K562 (cell line): Measurements from ENCODE around the gene ZCCHC24. TPM values are rescaled to one million over a fixed set of nuclear protein-coding genes. Genes with fewer than 3 reads are reported as not detected.
A peak's percentile ranks its signal among the peaks of the same experiment; 100 is the strongest.

Experiments used
- ATAC-seq: fragments of 200-7000 bp; cut with Tn5 transposase; 3 replicates; pipeline ENCODE4 v1.9.1; 2020; ENCODE audit warnings: moderate library complexity
- BruUV-seq: library from RNA; stranded (reverse); fragments of 400-500 nt; replicated peaks from 2 replicates; lab custom pipeline; 2021; lab: Mats Ljungman, UMichigan
- CTCF ChIA-PET: fragments of 300-600 bp; formaldehyde crosslinking; extraction: SDS; loops from one replicate; lab custom pipeline; 2021; ENCODE audit warnings: low intra/inter-chr PET ratio; lab: Yijun Ruan, JAX
- POLR2A ChIA-PET: fragments of 300-600, 350-650 bp; sonication (Branson Sonifier 250); formaldehyde crosslinking; extraction: SDS; loops from one replicate; lab custom pipeline; 2021; ENCODE audit warnings: antibody characterized with exemption, inconsistent platforms; lab: Yijun Ruan, JAX
- DNase-seq, 4 experiments: peaks; one replicate each; pipeline versions ENCODE4 v3.0.0 to v3.0.0-alpha.2; 2011 to 2018; ENCODE audit warnings: low spot score in 3 of 4, mixed read lengths in 3 of 4; ENCODE audit errors: extremely low read depth in 1 of 4
- FAIRE-seq: peaks from 2 replicates; lab custom pipeline; 2011; peaks lifted over from hg19 to GRCh38; lab: Jason Lieb, UNC
- H2AFZ ChIP-seq: 2 replicates; pipeline ENCODE4 v1.6.0; 2011; ENCODE audit warnings: low read depth, low read length, control low read depth, inconsistent platforms
- H3K27ac ChIP-seq: fragments of 200-600 bp; 3 replicates; pipeline ENCODE4 v1.8.0; 2011; ENCODE audit warnings: low read depth, mild to moderate bottlenecking, control low read depth, inconsistent platforms, low read length, moderate library complexity, mixed read lengths; ENCODE audit errors: extremely low read depth
- H3K27me3 ChIP-seq, 2 experiments: fragments of 300-600 bp in 1 of 2; 2 replicates in 1 of 2; 3 replicates in 1 of 2; pipeline versions ENCODE4 v1.6.0 to v1.8.0; 2011; ENCODE audit warnings: inconsistent platforms in 2 of 2, low read length in 2 of 2, mild to moderate bottlenecking in 1 of 2, mixed read lengths in 1 of 2, moderate library complexity in 1 of 2; ENCODE audit not compliant: control insufficient read depth in 2 of 2, insufficient read depth in 2 of 2
- H3K36me3 ChIP-seq: fragments of 300-600 bp; 3 replicates; pipeline ENCODE4 v1.8.0; 2011; ENCODE audit warnings: mild to moderate bottlenecking, low read length, inconsistent platforms; ENCODE audit not compliant: control insufficient read depth, insufficient read depth
- H3K4me1 ChIP-seq, 2 experiments: fragments of 200-600 bp in 1 of 2; replicated peaks in 1 of 2; 2 replicates in 1 of 2; 3 replicates in 1 of 2; pipeline versions ENCODE4 v1.5.1 to v1.8.0; 2011; ENCODE audit warnings: inconsistent platforms in 2 of 2, low read length in 2 of 2, mild to moderate bottlenecking in 1 of 2, mixed read lengths in 1 of 2, moderate library complexity in 1 of 2; ENCODE audit not compliant: control insufficient read depth in 2 of 2, insufficient read depth in 2 of 2
- H3K4me2 ChIP-seq: 2 replicates; pipeline ENCODE4 v1.6.1; 2011; ENCODE audit warnings: low read length, control low read depth, inconsistent platforms, mixed read lengths; ENCODE audit not compliant: insufficient read depth
- H3K4me3 ChIP-seq: fragments of 200-600 bp; sonication (generic), shearing (Covaris generic); 2 replicates; pipeline ENCODE4 v1.5.1; 2016; ENCODE audit warnings: control low read depth, inconsistent platforms
- H3K79me2 ChIP-seq: fragments of 200-600 bp; 3 replicates; pipeline ENCODE4 v1.8.0; 2011; ENCODE audit warnings: low read length, inconsistent platforms; ENCODE audit not compliant: control insufficient read depth, insufficient read depth
- H3K9ac ChIP-seq, 2 experiments: 2 replicates each; pipeline versions ENCODE4 v1.6.0 to v1.6.1; 2011; ENCODE audit warnings: low read depth in 2 of 2, low read length in 2 of 2, control low read depth in 1 of 2, inconsistent platforms in 1 of 2, mild to moderate bottlenecking in 1 of 2, mixed read lengths in 1 of 2; ENCODE audit not compliant: insufficient read depth in 1 of 2
- H3K9me1 ChIP-seq: one replicate; pipeline ENCODE4 v1.6.0; 2011; ENCODE audit warnings: inconsistent platforms, mild to moderate bottlenecking, low read length, moderate library complexity; ENCODE audit not compliant: control insufficient read depth, insufficient read depth
- H3K9me3 ChIP-seq: replicated peaks from 2 replicates; pipeline ENCODE4 v1.5.1; 2011; ENCODE audit warnings: low read depth, low read length, inconsistent platforms; ENCODE audit not compliant: control insufficient read depth, insufficient read depth
- H4K20me1 ChIP-seq: replicated peaks from 2 replicates; pipeline ENCODE4 v1.6.1; 2011; ENCODE audit warnings: low read length, inconsistent platforms, mixed read lengths; ENCODE audit not compliant: control insufficient read depth, insufficient read depth
- ASH1L ChIP-seq: fragments of 450-650 bp; IDR thresholded peaks from 2 replicates; pipeline ENCODE4 v1.6.1; 2018; ENCODE audit warnings: borderline replicate concordance, mild to moderate bottlenecking, low read depth; ENCODE audit not compliant: partially characterized antibody
- MCM5 ChIP-seq: fragments of 450-650 bp; IDR thresholded peaks from 2 replicates; pipeline ENCODE4 v1.6.1; 2016; ENCODE audit warnings: low read depth
- MED1 ChIP-seq: sonication (generic); formaldehyde crosslinking; IDR thresholded peaks from 2 replicates; pipeline ENCODE4 v1.8.1; 2023; ENCODE audit warnings: missing genetic modification reagents, borderline replicate concordance
- RERE ChIP-seq: sonication (generic); formaldehyde crosslinking; IDR thresholded peaks from 2 replicates; pipeline ENCODE4 v1.8.0; 2023; ENCODE audit warnings: missing genetic modification reagents, mild to moderate bottlenecking, borderline replicate concordance
- SMARCA5 ChIP-seq: fragments of 450-650 bp; IDR thresholded peaks from 2 replicates; pipeline ENCODE4 v1.6.1; 2016
- WGBS: fragments of 100-300 bp; shearing (Covaris generic); methylation state at CpG from one replicate; pipeline ENCODE4 v1.1.6; 2016; ENCODE audit warnings: low coverage, mixed read lengths; ENCODE audit not compliant: insufficient coverage; ENCODE audit errors: missing lambda C conversion rate; 5-methylcytosine and 5-hydroxymethylcytosine counted together
- in situ Hi-C: fragments of 300-500 bp; cut with MboI; formaldehyde crosslinking; loops from 4 replicates; pipeline ENCODE4 v1.15.0; 2018; ENCODE audit warnings: inconsistent platforms, mixed read lengths
- intact Hi-C: fragments of 100-400 bp; cut with micrococcal nuclease; formaldehyde crosslinking; loops from 2 replicates; pipeline ENCODE4 v1.14.2; 2022
- polyA plus RNA-seq, 8 experiments: library from polyadenylated mRNA; depleted of rRNA in 4 of 8; stranded (reverse) in 5 of 8; unstranded in 3 of 8; fragments of >200 nt; fragmentation: Nextera tagmentation in 2 of 8; fragmentation: Illumina TruSeq in 1 of 8; extraction: Ambion mirVana in 2 of 8; extraction: Trizol in 1 of 8; gene quantifications; 2 replicates each; pipeline versions ENCODE4 v1.2.1 to v1.2.3, GENCODE V29; 2011 to 2014; ENCODE audit warnings: inconsistent platforms in 1 of 8, missing spikeins in 1 of 8
- total RNA-seq, 7 experiments: library from RNA; depleted of rRNA in 6 of 7; stranded (reverse); fragments of >200 nt in 6 of 7; fragmentation: Illumina TruSeq in 2 of 7; extraction: Trizol in 2 of 7; gene quantifications; 2 replicates each; pipeline versions ENCODE4 v1.2.1 to v1.2.3, GENCODE V29; 2011 to 2021; ENCODE audit warnings: low replicate concordance in 1 of 7

ZCCHC24 gene
- total and polyA plus RNA-seq, 9 of the 15 experiments (the other 6 are each of a cell fraction or from before 2014, with no cell fraction given), result 0.84 to 11.0 (median 4.6) TPM

- WGBS, result 21% methylated on average over 9 of the region's 9 CpGs
- FAIRE-seq, result no peak
- ChIA-PET POLR2A (interaction anchor here (1.2 kb wide), 1 partner anchor 108 kb away, joined by 3 read pairs; no protein-coding TSS in a partner anchor), CTCF (interaction anchor here (1.0 kb wide), 1 partner anchor 88 kb away, joined by 3 read pairs; no protein-coding TSS in a partner anchor)
- TF ChIP-seq SMARCA5 (no peak), MED1 (no peak)
- in situ Hi-C loops, result no loop called here
- Histone ChIP-seq H3K9ac (peak overlapping the region in 1 of 2 experiments; percentile 47; a peak in 2 of 4 replicates), H3K9me3 (no peaks in the 10 kb centered on the region; the same call in 1 of the 2 replicates), H3K79me2 (no peaks in the 10 kb centered on the region), H3K27ac (no peak overlapping the region), H3K4me1 (peaks cover 11 to 31% of the 10 kb centered on the region in 2 experiments; a peak in 4 of 5 replicates), H3K4me2 (no peak overlapping the region), H3K4me3 (no peak overlapping the region), H4K20me1 (no peaks in the 10 kb centered on the region), H3K36me3 (no peaks in the 10 kb centered on the region), H3K27me3 (peaks cover 0 to 20% of the 10 kb centered on the region in 2 experiments; a peak in 3 of 5 replicates), H3K9me1 (no peaks in the 10 kb centered on the region), H2AFZ (no peak overlapping the region)
- peak in 1 of 4 experiments; percentile 9 for DNase-seq
- BruUV-seq, result no TSS peak
- no peak for ATAC-seq
- intact Hi-C loops, result no loop called here
These were observed 65.8 kb downstream of the ZCCHC24 start for GRCh38 chr10:79379512-79380124.

- no peaks in the 10 kb centered on the region for H3K9me1 ChIP-seq
- WGBS, result 57% methylated on average over 22 of the region's 22 CpGs
- H3K27ac ChIP-seq, result no peak overlapping the region
- CTCF ChIA-PET, result no interaction called here
- peaks cover 11 to 26% of the 10 kb centered on the region in 2 experiments; a peak in 4 of 5 replicates for H3K4me1 ChIP-seq
- POLR2A ChIA-PET, result interaction anchor here (1.2 kb wide), 1 partner anchor 109 kb away, joined by 3 read pairs; no protein-coding TSS in a partner anchor
- peak overlapping the region in 1 of 2 experiments; percentile 47; a peak in 1 of 4 replicates for H3K9ac ChIP-seq
- in situ Hi-C loops, result no loop called here
- ATAC-seq, result no peak
- peak in 1 of 4 experiments; percentile 7 for DNase-seq
- H4K20me1 ChIP-seq, result no peaks in the 10 kb centered on the region
- H3K79me2 ChIP-seq, result no peaks in the 10 kb centered on the region
- H3K4me2 ChIP-seq, result no peak overlapping the region
- BruUV-seq, result no TSS peak
- H3K36me3 ChIP-seq, result no peaks in the 10 kb centered on the region
- H3K27me3 ChIP-seq, result peaks cover 0 to 20% of the 10 kb centered on the region in 2 experiments; a peak in 3 of 5 replicates
- H3K9me3 ChIP-seq, result no peaks in the 10 kb centered on the region; the same call in 1 of the 2 replicates
- H2AFZ ChIP-seq, result no peak overlapping the region
- H3K4me3 ChIP-seq, result no peak overlapping the region
- intact Hi-C loops, result no loop called here
- peak; percentile 29 for FAIRE-seq
- TF ChIP-seq MCM5 (no peak), ASH1L (no peak), RERE (CRISPR knock-in tag) (no peak)
These were observed 66.5 kb downstream of the ZCCHC24 start for GRCh38 chr10:79378647-79379511.
